ENCODE measurements around the gene THADA. TPM values are rescaled to one million over a fixed set of nuclear protein-coding genes. Genes with fewer than 3 reads are reported as not detected.

Gene THADA
- total RNA-seq, 6 donors from 2014 or later = 23.6 to 57.5 (median 37.3) TPM

DNA sequence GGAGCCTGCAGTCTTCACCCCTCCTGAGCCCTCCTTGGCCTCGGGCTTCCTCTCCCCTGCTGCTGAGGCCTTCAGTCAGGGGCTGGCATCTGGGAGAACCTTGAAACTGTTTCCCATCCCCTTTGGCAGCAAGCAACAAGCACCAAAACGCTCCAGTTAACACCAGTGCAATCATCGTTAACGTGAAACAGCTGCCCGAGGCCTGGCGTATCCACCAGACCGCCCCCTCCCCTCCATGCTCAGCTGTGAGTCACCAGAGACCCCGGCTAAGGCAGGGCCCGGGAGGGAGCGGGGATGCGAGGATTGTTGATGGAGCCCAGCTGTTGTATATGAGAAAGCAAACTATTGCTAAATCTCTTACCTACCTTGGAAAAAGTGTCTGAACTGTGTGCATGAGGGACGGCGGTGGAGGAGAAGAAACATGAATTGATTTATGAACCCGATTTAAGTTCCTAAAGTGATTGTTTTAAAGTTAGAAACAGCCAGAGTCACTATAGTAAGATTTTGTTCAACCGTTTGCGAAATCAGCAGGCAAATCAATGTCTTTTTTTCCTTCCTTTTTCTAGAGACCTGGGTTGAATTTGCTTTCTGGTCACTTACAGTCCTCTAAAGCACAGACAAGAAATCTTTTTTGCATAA, 374.6 kb downstream of the THADA start:
- peak; percentile 50 to 60 for DNase-seq
- Histone ChIP-seq H3K4me3 (peak overlapping the region in 3 of 4 donors; percentile 72 to 85 (median 82)), H3K27ac (peak overlapping the region; percentile 99 to 100 (median 99)), H3K27me3 (peaks cover 0 to under 1% (median 0%) of the 10 kb centered on the region in 4 donors), H3K36me3 (peaks cover 6 to 32% (median 16%) of the 10 kb centered on the region in 4 donors), H3K4me1 (peaks cover 52 to 74% (median 61%) of the 10 kb centered on the region in 4 donors), H3K9me3 (no peaks in the 10 kb centered on the region)
- ATAC-seq (ENCODE audit: low FRiP score in 2 of 2) = peak in 1 of 2 donors; percentile 8
- TF ChIP-seq POLR2A (IDR thresholded peaks at IDR 0.05) = no peak
- peak; percentile 68 to 78 for TF ChIP-seq POLR2AphosphoS5 (IDR thresholded peaks at IDR 0.05)
- 4 to 9% methylated on average over 14 to 16 of the region's 16 CpGs for WGBS, 2 donors

DNA sequence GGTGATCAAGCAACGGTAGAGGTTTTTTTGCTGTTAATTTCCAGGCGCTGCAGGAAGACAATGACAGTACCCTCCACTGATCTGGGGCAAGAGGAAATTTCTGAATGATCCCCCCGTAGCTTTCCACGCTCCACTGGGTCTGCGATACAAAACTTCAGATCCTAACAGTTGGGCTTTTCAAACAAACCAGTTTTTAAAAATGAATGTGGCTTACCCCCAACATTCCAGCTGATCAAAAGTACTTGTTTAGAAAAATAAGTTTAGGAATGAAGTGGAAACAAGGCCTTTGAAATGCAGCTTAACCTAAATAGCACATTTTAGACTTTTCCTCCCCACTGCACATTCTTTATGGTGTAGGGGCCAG, 375.1 kb downstream of the THADA start:
- Histone ChIP-seq H3K36me3 (peaks cover 6 to 32% (median 16%) of the 10 kb centered on the region in 4 donors), H3K27ac (peak overlapping the region; percentile 99 to 100 (median 99)), H3K27me3 (no peaks in the 10 kb centered on the region), H3K9me3 (no peaks in the 10 kb centered on the region), H3K4me3 (peak overlapping the region in 3 of 4 donors; percentile 72 to 85 (median 82)), H3K4me1 (peaks cover 52 to 74% (median 61%) of the 10 kb centered on the region in 4 donors)
- TF ChIP-seq POLR2A (IDR thresholded peaks at IDR 0.05) = no peak
- TF ChIP-seq, protein P1, sequence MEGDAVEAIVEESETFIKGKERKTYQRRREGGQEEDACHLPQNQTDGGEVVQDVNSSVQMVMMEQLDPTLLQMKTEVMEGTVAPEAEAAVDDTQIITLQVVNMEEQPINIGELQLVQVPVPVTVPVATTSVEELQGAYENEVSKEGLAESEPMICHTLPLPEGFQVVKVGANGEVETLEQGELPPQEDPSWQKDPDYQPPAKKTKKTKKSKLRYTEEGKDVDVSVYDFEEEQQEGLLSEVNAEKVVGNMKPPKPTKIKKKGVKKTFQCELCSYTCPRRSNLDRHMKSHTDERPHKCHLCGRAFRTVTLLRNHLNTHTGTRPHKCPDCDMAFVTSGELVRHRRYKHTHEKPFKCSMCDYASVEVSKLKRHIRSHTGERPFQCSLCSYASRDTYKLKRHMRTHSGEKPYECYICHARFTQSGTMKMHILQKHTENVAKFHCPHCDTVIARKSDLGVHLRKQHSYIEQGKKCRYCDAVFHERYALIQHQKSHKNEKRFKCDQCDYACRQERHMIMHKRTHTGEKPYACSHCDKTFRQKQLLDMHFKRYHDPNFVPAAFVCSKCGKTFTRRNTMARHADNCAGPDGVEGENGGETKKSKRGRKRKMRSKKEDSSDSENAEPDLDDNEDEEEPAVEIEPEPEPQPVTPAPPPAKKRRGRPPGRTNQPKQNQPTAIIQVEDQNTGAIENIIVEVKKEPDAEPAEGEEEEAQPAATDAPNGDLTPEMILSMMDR (IDR thresholded peaks at IDR 0.05) = no peak
- no peak for TF ChIP-seq POLR2AphosphoS5 (IDR thresholded peaks at IDR 0.05)
- TF ChIP-seq EP300 (IDR thresholded peaks at IDR 0.05) = no peak
- no peak for DNase-seq
- no peak for ATAC-seq (ENCODE audit: low FRiP score in 2 of 2)
- 26% methylated on average over 5 of the region's 5 CpGs for WGBS, 2 donors

DNA sequence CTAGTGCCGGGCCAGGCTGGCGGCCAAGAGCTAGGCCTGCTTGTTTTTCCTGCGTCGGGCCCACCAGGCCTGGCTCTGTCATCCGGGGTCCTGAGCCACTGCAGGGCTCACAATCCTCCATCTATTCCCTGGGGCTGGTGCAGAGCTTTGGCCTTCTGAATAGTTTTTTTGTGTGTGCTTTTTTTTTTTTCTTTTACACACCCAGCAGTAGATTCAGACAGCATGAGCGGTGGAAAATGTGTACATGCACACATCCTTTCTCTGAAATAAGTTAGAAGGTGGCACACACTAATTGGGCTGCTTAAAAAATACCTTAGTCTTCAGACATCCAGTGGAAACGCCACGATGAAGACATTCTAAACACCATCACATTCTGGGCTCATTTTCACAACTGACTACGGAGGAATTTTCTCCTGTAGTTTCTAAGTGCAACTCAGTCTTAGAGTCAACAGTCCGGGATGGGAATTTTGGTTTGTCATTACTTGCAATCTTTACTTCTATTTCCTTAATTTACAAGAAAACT, 375.5 kb downstream of the THADA start:
- ATAC-seq (ENCODE audit: low FRiP score in 2 of 2) (no peak), DNase-seq (no peak)
- H3K4me1 ChIP-seq = peaks cover 52 to 74% (median 61%) of the 10 kb centered on the region in 4 donors
- H3K4me3 ChIP-seq = peak overlapping the region in 3 of 4 donors; percentile 35 to 85 (median 72)
- WGBS, 2 donors = 2 to 3% methylated on average over 10 of the region's 10 CpGs
- H3K27ac ChIP-seq = peak overlapping the region; percentile 99 to 100 (median 99)
- H3K27me3 ChIP-seq = no peaks in the 10 kb centered on the region
- H3K9me3 ChIP-seq = no peaks in the 10 kb centered on the region
- TF ChIP-seq, protein P1 (IDR thresholded peaks at IDR 0.05) = no peak
- no peak for TF ChIP-seq POLR2AphosphoS5 (IDR thresholded peaks at IDR 0.05)
- TF ChIP-seq POLR2A (IDR thresholded peaks at IDR 0.05) = no peak
- TF ChIP-seq EP300 (IDR thresholded peaks at IDR 0.05) = no peak
- peaks cover 6 to 30% (median 15%) of the 10 kb centered on the region in 4 donors for H3K36me3 ChIP-seq

DNA sequence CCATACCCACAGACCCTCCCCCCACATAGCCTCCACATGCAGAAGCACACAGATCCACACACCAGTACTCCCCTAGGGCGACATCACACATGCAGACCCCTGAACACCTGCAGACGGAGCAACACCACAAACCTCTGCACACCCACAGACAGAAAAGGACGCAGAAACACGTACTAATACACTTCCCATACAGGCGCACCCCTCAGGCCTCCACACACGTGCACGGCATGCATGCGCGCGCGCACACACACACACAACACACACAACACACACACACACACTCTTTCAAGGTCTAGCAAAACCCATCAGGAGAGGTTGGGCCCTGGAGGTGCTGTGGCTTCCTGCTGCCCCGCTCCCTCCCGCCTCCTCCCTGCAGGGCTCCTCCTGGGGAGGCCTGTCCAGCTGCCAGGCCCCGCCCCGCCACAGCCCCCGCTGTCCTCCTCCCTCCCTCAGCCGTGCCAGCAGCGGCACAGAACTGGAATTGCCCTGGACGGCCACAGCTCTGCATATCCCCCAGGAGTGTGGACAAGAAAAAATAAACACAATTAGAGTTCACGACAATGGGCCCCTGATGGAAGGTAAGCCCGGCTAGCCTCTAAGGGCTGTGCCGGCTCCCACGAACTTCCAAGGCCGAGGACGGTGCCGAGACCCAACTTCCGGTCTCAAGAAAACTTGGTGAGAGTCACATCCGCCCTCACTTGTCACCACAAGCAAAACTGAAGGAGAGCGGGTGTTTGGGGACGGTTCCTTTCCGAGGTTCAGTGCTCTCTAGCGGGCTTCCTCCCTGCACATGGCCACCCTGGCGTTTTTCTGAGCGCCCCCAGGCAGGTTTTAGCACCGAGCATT, 376.2 kb downstream of the THADA start:
- peaks cover 6 to 23% (median 8%) of the 10 kb centered on the region in 4 donors for H3K36me3 ChIP-seq
- peaks cover 52 to 72% (median 61%) of the 10 kb centered on the region in 4 donors for H3K4me1 ChIP-seq
- H3K27me3 ChIP-seq = no peaks in the 10 kb centered on the region
- ATAC-seq (ENCODE audit: low FRiP score in 2 of 2) (peak; percentile 78 to 95), DNase-seq (peak; percentile 93 to 95)
- 2 to 3% methylated on average over 22 to 32 of the region's 35 CpGs for WGBS, 2 donors
- TF ChIP-seq POLR2AphosphoS5 (IDR thresholded peaks at IDR 0.05) (peak; percentile 76 to 79), POLR2A (IDR thresholded peaks at IDR 0.05) (peak in 3 of 4 donors; percentile 19 to 81 (median 48)), EP300 (IDR thresholded peaks at IDR 0.05) (no peak)
- TF ChIP-seq, protein P1 (IDR thresholded peaks at IDR 0.05) = peak in 2 of 6 experiments; percentile 5 to 8
- peak overlapping the region; percentile 99 to 100 (median 99) for H3K27ac ChIP-seq
- no peaks in the 10 kb centered on the region for H3K9me3 ChIP-seq
- peak overlapping the region in 3 of 4 donors; percentile 35 to 85 (median 72) for H3K4me3 ChIP-seq

Data from upper lobe of left lung (tissue), 6 donors.